Stimulated activated naive B cell treated with anti-CD40 and anti-IgM and Interleukin-4, amounts not matched to agents 10 μg/mL and 1 μg/mL and 100 μg/mL, for 72 hours (primary cell): ENCODE results near the gene MAP2K2.

Experiments used
- ATAC-seq, 2 donors: fragments of 150-1000 bp; cut with Tn5 transposase; replicated peaks; 2 replicates each; pipeline ENCODE4 v1.10.0; 2021; ENCODE audit warnings: moderate library complexity in 1 of 2
- DNase-seq: peaks from one replicate; pipeline ENCODE4 v3.0.0; 2021
- H3K27ac Mint-ChIP-seq: one replicate; pipeline ENCODE4 v1.8.0; 2022; ENCODE audit warnings: mild to moderate bottlenecking, mixed read lengths
- H3K27me3 Mint-ChIP-seq, 2 donors: one replicate each; pipeline ENCODE4 v1.8.0; 2022; ENCODE audit warnings: mixed read lengths in 2 of 2
- H3K36me3 Mint-ChIP-seq, 2 donors: one replicate each; pipeline ENCODE4 v1.8.0; 2022; ENCODE audit warnings: mixed read lengths in 2 of 2, mild to moderate bottlenecking in 1 of 2
- H3K4me1 Mint-ChIP-seq, 2 donors: one replicate each; pipeline ENCODE4 v1.8.0; 2022; ENCODE audit warnings: mixed read lengths in 2 of 2, mild to moderate bottlenecking in 1 of 2
- H3K4me3 Mint-ChIP-seq, 2 donors: one replicate each; pipeline ENCODE4 v1.8.0; 2022; ENCODE audit warnings: mild to moderate bottlenecking in 2 of 2, mixed read lengths in 2 of 2, moderate library complexity in 1 of 2
- H3K9me3 Mint-ChIP-seq, 2 donors: one replicate each; pipeline ENCODE4 v1.8.0; 2022; ENCODE audit warnings: mixed read lengths in 2 of 2, mild to moderate bottlenecking in 1 of 2

MAP2K2 gene

GRCh38 chr19:4049432-4049831 is 74.5 kb downstream of the MAP2K2 start:
- DNase-seq (no peak), ATAC-seq (peak in 1 of 2 donors; percentile 14)
- Mint-ChIP-seq H3K4me3 (no peak overlapping the region), H3K9me3 (peaks cover 0 to 7% of the 10 kb centered on the region in 2 donors), H3K27me3 (no peaks in the 10 kb centered on the region), H3K27ac (peak overlapping the region; percentile 10), H3K4me1 (peaks cover 22 to 31% of the 10 kb centered on the region in 2 donors), H3K36me3 (peaks cover 36 to 49% of the 10 kb centered on the region in 2 donors)

GRCh38 chr19:4046946-4047683 is 76.8 kb downstream of the MAP2K2 start:
- DNase-seq (no peak), ATAC-seq (no peak)
- H3K4me3 Mint-ChIP-seq, result no peak overlapping the region
- H3K27ac Mint-ChIP-seq, result no peak overlapping the region
- no peaks in the 10 kb centered on the region for H3K27me3 Mint-ChIP-seq
- H3K36me3 Mint-ChIP-seq, result peaks cover 31 to 41% of the 10 kb centered on the region in 2 donors
- peaks cover 14 to 17% of the 10 kb centered on the region in 2 donors for H3K4me1 Mint-ChIP-seq
- H3K9me3 Mint-ChIP-seq, result peaks cover 0 to 2% of the 10 kb centered on the region in 2 donors

- no peak for ATAC-seq
- Mint-ChIP-seq H3K4me3 (no peak overlapping the region), H3K36me3 (peaks cover 27 to 35% of the 10 kb centered on the region in 2 donors), H3K27ac (no peak overlapping the region), H3K27me3 (no peaks in the 10 kb centered on the region), H3K4me1 (peaks cover 13 to 14% of the 10 kb centered on the region in 2 donors), H3K9me3 (peaks cover 0 to 1% of the 10 kb centered on the region in 2 donors)
- DNase-seq, result no peak
Measured at GRCh38 chr19:4046362-4046691, 77.6 kb downstream of the MAP2K2 start.

- Mint-ChIP-seq H3K4me1 (peaks cover 9 to 10% of the 10 kb centered on the region in 2 donors), H3K9me3 (no peaks in the 10 kb centered on the region), H3K4me3 (no peak overlapping the region), H3K27me3 (no peaks in the 10 kb centered on the region), H3K36me3 (peaks cover 23 to 33% of the 10 kb centered on the region in 2 donors), H3K27ac (no peak overlapping the region)
- DNase-seq (no peak), ATAC-seq (no peak)
Measured at GRCh38 chr19:4045597-4046361, 78.1 kb downstream of the MAP2K2 start.

- Mint-ChIP-seq H3K4me3 (no peak overlapping the region), H3K27me3 (no peaks in the 10 kb centered on the region), H3K27ac (no peak overlapping the region), H3K4me1 (peaks cover 6 to 11% of the 10 kb centered on the region in 2 donors), H3K36me3 (peaks cover 22 to 33% of the 10 kb centered on the region in 2 donors), H3K9me3 (no peaks in the 10 kb centered on the region)
- DNase-seq (no peak), ATAC-seq (no peak)
Measured at GRCh38 chr19:4044990-4045465, 78.9 kb downstream of the MAP2K2 start.

- Mint-ChIP-seq H3K4me3 (peak overlapping the region in 1 of 2 donors; percentile 51), H3K36me3 (peaks cover 16 to 29% of the 10 kb centered on the region in 2 donors), H3K4me1 (peaks cover 3 to 13% of the 10 kb centered on the region in 2 donors), H3K9me3 (no peaks in the 10 kb centered on the region), H3K27me3 (no peaks in the 10 kb centered on the region), H3K27ac (peak overlapping the region; percentile 69)
- DNase-seq, result no peak
- ATAC-seq, result no peak
Measured at GRCh38 chr19:4043966-4044715, 79.8 kb downstream of the MAP2K2 start.

- no peaks in the 10 kb centered on the region for H3K27me3 Mint-ChIP-seq
- H3K27ac Mint-ChIP-seq, result peak overlapping the region; percentile 68
- no peak overlapping the region for H3K4me3 Mint-ChIP-seq
- DNase-seq, result no peak
- peaks cover 16 to 29% of the 10 kb centered on the region in 2 donors for H3K36me3 Mint-ChIP-seq
- H3K4me1 Mint-ChIP-seq, result peaks cover 3 to 13% of the 10 kb centered on the region in 2 donors
- ATAC-seq, result no peak
- H3K9me3 Mint-ChIP-seq, result no peaks in the 10 kb centered on the region
Measured at GRCh38 chr19:4043401-4043800, 80.5 kb downstream of the MAP2K2 start.

- DNase-seq (no peak), ATAC-seq (no peak)
- H3K27me3 Mint-ChIP-seq, result no peaks in the 10 kb centered on the region
- H3K4me1 Mint-ChIP-seq, result peaks cover 3 to 13% of the 10 kb centered on the region in 2 donors
- H3K9me3 Mint-ChIP-seq, result no peaks in the 10 kb centered on the region
- H3K4me3 Mint-ChIP-seq, result no peak overlapping the region
- H3K27ac Mint-ChIP-seq, result no peak overlapping the region
- H3K36me3 Mint-ChIP-seq, result peaks cover 18 to 29% of the 10 kb centered on the region in 2 donors
Measured at GRCh38 chr19:4042731-4043082, 81.2 kb downstream of the MAP2K2 start.

- Mint-ChIP-seq H3K27me3 (no peaks in the 10 kb centered on the region), H3K36me3 (peaks cover 16 to 29% of the 10 kb centered on the region in 2 donors), H3K9me3 (no peaks in the 10 kb centered on the region), H3K4me3 (no peak overlapping the region), H3K4me1 (peaks cover 3 to 13% of the 10 kb centered on the region in 2 donors), H3K27ac (no peak overlapping the region)
- peak in 1 of 2 donors; percentile 7 for ATAC-seq
- no peak for DNase-seq
Measured at GRCh38 chr19:4042064-4042730, 81.7 kb downstream of the MAP2K2 start.
